Measurements from ENCODE around the gene GATB.

Gene GATB

GRCh38 chr4:151659601-151660364 is 101.0 kb downstream of the GATB start:
- FAIRE-seq (no peak), DNase-seq (ENCODE audit: insufficient read length, low spot score) (no peak)
- no peak for TF ChIP-seq CTCF (IDR thresholded peaks at IDR 0.05; ENCODE audit: insufficient read depth, missing control alignments)

- no peak for FAIRE-seq
- no peak for TF ChIP-seq CTCF (IDR thresholded peaks at IDR 0.05; ENCODE audit: insufficient read depth, missing control alignments)
- no peak for DNase-seq (ENCODE audit: insufficient read length, low spot score)
Measured at GRCh38 chr4:151658959-151659600, 101.7 kb downstream of the GATB start.

GRCh38 chr4:151657896-151658295 is 102.9 kb downstream of the GATB start:
- FAIRE-seq, result no peak
- TF ChIP-seq CTCF (IDR thresholded peaks at IDR 0.05; ENCODE audit: insufficient read depth, missing control alignments), result no peak

GRCh38 chr4:151656058-151656457 is 104.7 kb downstream of the GATB start:
- no peak for TF ChIP-seq CTCF (IDR thresholded peaks at IDR 0.05; ENCODE audit: insufficient read depth, missing control alignments)
- DNase-seq (ENCODE audit: insufficient read length, low spot score), result no peak
- FAIRE-seq, result no peak

More at GRCh38 chr4:151657896-151658295, 102.9 kb downstream of the GATB start:
- DNase-seq (ENCODE audit: insufficient read length, low spot score), result no peak

- FAIRE-seq (no peak), DNase-seq (ENCODE audit: insufficient read length, low spot score) (no peak)
- TF ChIP-seq CTCF (IDR thresholded peaks at IDR 0.05; ENCODE audit: insufficient read depth, missing control alignments), result no peak
Measured at GRCh38 chr4:151653548-151653918, 107.3 kb downstream of the GATB start.

- DNase-seq (ENCODE audit: insufficient read length, low spot score) (no peak), FAIRE-seq (no peak)
- TF ChIP-seq CTCF (IDR thresholded peaks at IDR 0.05; ENCODE audit: insufficient read depth, missing control alignments), result no peak
Measured at GRCh38 chr4:151652841-151653547, 107.8 kb downstream of the GATB start.
